Peyer's patch (tissue), 4 donors: ENCODE data around the gene TCF7L1.

Experiments
- CTCF ChIP-seq, 6 experiments: fragments of 450-650 bp in 4 of 6; fragments of 200-600 bp in 2 of 6; sonication (generic) in 1 of 6; IDR thresholded peaks; one replicate each; pipeline ENCODE4 v1.5.1; 2017 to 2019; ENCODE audit warnings: antibody characterized with exemption in 6 of 6, mild to moderate bottlenecking in 3 of 6, moderate library complexity in 1 of 6
- POLR2A ChIP-seq, 2 donors: fragments of 450-650 bp; IDR thresholded peaks; one replicate each; pipeline ENCODE4 v1.5.1; 2017; ENCODE audit warnings: antibody characterized with exemption in 2 of 2, mild to moderate bottlenecking in 2 of 2, moderate library complexity in 2 of 2

GRCh38 chr2:85163675-85164074 is 30.5 kb downstream of the TCF7L1 start:
- TF ChIP-seq CTCF (IDR thresholded peaks at IDR 0.05) (no peak), POLR2A (IDR thresholded peaks at IDR 0.05) (no peak)
